GM18526 (cell line): ENCODE measurements around the gene GREB1L.

Source experiments
- POLR2A ChIP-seq: IDR thresholded peaks from 3 replicates; pipeline ENCODE4 v1.6.1; 2011; ENCODE audit not compliant: insufficient read length; ENCODE audit errors: extremely low read depth

The GREB1L gene

DNA sequence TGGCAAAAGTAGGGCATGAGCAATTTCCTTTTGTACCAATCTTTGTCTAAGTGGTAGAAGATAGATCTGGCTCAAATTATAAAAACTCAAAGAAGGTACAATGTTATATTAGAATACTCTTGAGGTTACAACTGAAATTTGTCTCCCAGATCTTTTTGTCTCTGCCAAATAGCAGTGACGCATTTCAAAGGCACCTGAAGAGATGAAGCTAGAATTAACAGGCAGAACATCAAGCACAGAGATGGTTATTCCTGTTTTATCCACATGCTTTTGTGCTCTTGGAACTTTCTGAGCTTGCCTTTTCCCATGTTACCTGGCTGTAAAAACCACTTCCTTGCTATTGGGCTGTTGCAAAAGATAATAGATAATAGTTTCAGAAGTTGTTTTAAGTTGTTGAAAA is 74.3 kb downstream of the GREB1L start:
- TF ChIP-seq POLR2A, result no peak

DNA sequence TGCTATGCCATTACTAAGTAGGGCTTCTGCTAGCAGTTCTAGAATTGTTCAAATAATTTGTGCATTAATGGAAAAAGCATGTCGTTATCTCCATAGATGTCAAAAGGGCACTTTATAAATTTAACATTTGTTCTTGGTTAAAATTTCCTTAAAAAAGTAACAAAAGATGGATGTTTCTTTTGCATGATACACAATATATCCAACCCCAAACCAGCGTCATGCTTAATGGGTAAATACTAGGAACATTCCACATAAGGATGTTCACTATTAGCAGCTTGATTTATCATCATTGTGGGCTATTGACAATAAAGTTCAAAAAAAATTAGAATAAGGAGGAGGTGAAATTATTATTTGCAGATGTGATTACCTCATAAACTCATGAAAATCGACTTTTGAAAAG is 79.7 kb downstream of the GREB1L start:
- TF ChIP-seq POLR2A, result no peak

GRCh38 chr18:21327101-21327500 is 85.1 kb downstream of the GREB1L start:
- no peak for TF ChIP-seq POLR2A

- no peak for TF ChIP-seq POLR2A
These were observed 88.2 kb downstream of the GREB1L start for GRCh38 chr18:21330122-21330701.

DNA sequence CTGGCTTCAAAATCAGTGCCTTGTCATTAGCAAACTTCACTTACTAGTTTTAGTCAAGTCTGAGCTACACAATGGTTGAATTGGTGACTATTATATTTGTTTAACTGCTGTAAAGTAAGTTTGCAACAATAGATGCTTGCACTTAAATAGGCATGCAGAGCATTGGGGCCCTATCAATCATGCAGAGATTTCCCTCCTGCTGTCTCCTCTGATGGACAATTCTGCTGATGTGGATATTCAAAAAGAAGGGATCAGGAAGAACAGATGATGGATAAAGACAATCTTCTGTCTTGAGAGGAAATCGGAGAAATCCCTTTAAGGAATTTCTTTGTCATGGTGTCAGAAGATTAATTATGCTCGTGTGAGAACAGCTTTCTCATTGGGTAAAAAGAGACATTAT is 89.0 kb downstream of the GREB1L start:
- no peak for TF ChIP-seq POLR2A

GRCh38 chr18:21335927-21336488 is 94.0 kb downstream of the GREB1L start:
- no peak for TF ChIP-seq POLR2A

- TF ChIP-seq POLR2A, result no peak
These were observed 94.8 kb downstream of the GREB1L start for GRCh38 chr18:21336846-21337245.

- no peak for TF ChIP-seq POLR2A
These were observed 99.1 kb downstream of the GREB1L start for GRCh38 chr18:21341141-21341540.

- TF ChIP-seq POLR2A, result no peak
These were observed 100.3 kb downstream of the GREB1L start for GRCh38 chr18:21342372-21342771.

DNA sequence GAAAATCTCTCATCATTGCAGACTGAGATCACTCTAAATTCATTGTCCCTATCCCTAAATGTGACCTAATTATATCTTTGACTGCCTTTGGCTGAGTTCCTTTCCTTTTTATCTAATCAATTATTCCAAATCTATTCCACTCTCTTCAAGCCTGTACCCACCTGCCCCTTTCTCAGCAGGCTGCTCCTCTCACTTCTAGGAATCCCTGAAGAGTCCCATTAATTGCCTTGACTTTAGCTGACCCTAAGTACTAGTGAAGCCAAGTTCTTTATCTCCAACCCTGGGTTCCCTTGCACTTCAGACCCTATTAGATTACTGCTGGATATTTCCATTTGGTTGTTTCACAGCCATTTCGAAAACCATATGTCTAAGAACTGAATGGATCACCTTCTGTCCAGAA is 102.8 kb downstream of the GREB1L start:
- TF ChIP-seq POLR2A, result no peak

GRCh38 chr18:21345840-21346239 is 103.8 kb downstream of the GREB1L start:
- no peak for TF ChIP-seq POLR2A

GRCh38 chr18:21359746-21360145 is 117.7 kb downstream of the GREB1L start:
- TF ChIP-seq POLR2A, result no peak

DNA sequence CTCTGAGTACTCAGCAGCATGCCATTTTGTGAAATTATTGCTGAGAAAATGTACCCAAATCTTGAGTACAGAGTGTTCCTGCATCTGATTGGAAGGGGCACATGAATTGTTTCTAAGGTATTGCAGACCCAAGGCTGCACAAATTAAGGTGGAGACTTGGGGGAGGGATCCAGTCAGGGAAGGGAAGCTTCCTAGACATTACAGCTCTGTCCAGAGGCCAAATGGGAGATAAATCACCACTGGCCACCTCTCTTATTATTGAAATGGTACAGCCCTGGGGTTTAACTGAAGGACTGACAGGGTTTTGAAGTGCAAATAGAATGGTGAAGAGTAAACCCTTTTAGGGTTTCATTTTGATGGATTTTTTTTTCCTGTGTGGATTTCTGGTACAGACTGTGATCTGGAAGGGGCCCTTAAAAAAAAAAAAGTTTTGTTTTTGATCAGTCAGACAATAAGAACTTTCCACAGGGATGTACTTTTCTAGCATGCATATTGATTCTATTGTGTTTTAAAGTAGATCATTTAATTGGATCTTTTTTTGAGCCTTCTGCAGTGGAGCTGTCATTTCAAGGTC is 119.4 kb downstream of the GREB1L start:
- no peak for TF ChIP-seq POLR2A

DNA sequence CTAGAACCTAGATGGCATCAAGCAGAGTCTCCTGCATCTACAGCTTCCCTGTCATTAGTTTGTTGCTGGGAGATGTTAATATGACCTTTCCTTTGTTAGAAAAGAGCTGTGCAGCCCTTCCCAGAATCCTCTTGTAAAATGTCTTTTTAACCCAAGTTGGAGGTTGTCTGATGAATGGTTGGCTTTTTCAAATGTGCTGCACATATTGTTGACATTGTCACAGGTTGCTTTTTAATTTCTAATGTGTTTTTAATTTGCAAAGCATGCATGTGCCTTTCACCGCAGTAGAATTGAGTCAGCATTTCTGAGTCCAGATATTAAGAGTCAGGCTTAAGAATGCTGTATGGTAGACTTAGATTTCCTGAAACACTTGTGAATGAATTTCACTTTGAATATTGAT is 120.8 kb downstream of the GREB1L start:
- no peak for TF ChIP-seq POLR2A

DNA sequence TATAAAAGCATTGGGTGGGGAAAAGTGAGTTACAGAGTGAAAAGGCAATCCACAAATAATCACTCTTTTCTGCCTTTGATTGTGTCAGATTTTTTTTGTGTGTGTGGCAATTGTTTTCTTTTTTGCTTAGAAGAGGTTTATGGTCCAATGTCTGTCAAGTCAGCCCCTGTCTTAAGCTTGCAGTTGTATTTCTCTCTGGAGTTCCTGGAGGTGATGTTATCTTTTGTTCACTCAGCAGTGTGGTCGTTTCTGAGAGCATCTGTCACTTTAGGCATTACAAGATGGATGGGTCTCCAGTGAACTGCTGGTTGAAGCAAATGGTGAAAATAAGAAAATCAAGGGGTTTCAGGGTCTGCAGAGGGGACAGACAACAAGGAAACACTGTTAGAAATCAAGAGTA is 121.3 kb downstream of the GREB1L start:
- no peak for TF ChIP-seq POLR2A

GRCh38 chr18:21364471-21364870 is 122.4 kb downstream of the GREB1L start:
- TF ChIP-seq POLR2A, result no peak

- no peak for TF ChIP-seq POLR2A
These were observed 124.9 kb downstream of the GREB1L start for GRCh38 chr18:21366896-21367295.
